B cell (primary cell): ENCODE data around the gene SCRN2. TPM values are rescaled to one million over a fixed set of nuclear protein-coding genes. Genes with fewer than 3 reads are reported as not detected.
A peak's percentile ranks its signal among the peaks of the same experiment; 100 is the strongest.

Experiments
- ATAC-seq: fragments of 200-7000 bp; cut with Tn5 transposase; one replicate; pipeline ENCODE4 v1.10.0; 2021; ENCODE audit warnings: low read depth, mild to moderate bottlenecking, moderate number of reproducible peaks, moderate library complexity
- CTCF ChIA-PET: fragments of 350-600 bp; sonication (Branson Sonifier 250); formaldehyde crosslinking; loops from one replicate; lab custom pipeline; 2021; ENCODE audit warnings: antibody characterized with exemption, inconsistent platforms; lab: Charles Lee
- POLR2A ChIA-PET: fragments of 350-600 bp; sonication (Branson Sonifier 250); formaldehyde crosslinking; loops from one replicate; lab custom pipeline; 2021; ENCODE audit warnings: antibody characterized with exemption; lab: Charles Lee
- DNase-seq: peaks from one replicate; pipeline ENCODE4 v3.0.0; 2013
- H2AFZ ChIP-seq: 2 replicates; pipeline ENCODE4 v1.6.1; 2012; ENCODE audit warnings: mild to moderate bottlenecking, low read depth, low read length; ENCODE audit not compliant: insufficient read depth, poor library complexity, severe bottlenecking
- H3K27ac ChIP-seq, 2 donors: 1 replicate in 1 of 2; 2 replicates in 1 of 2; pipeline ENCODE4 v1.5.1; 2012 to 2013; ENCODE audit warnings: low read length in 2 of 2, mild to moderate bottlenecking in 2 of 2, moderate library complexity in 1 of 2
- H3K27me3 ChIP-seq, 4 experiments: fragments of 200-600 bp in 1 of 4; sonication (generic) in 1 of 4; replicated peaks in 1 of 4; 1 replicate in 2 of 4; 2 replicates in 2 of 4; pipeline versions ENCODE4 v1.6.1 to v1.7.0; 2013 to 2016; ENCODE audit warnings: low read length in 3 of 4, mild to moderate bottlenecking in 2 of 4, mixed read lengths in 1 of 4, moderate library complexity in 1 of 4; ENCODE audit not compliant: insufficient read depth in 4 of 4, control insufficient read depth in 3 of 4; ENCODE audit errors: control extremely low read depth in 1 of 4
- H3K36me3 ChIP-seq, 2 experiments: replicated peaks in 1 of 2; 1 replicate in 1 of 2; 2 replicates in 1 of 2; pipeline versions ENCODE4 v1.6.1 to v1.7.1; 2013; ENCODE audit warnings: low read length in 1 of 2; ENCODE audit not compliant: insufficient read depth in 2 of 2, control insufficient read depth in 1 of 2; ENCODE audit errors: control extremely low read depth in 1 of 2, extremely low read depth in 1 of 2
- H3K4me1 ChIP-seq, 2 donors: fragments of 200-600 bp in 1 of 2; sonication (generic) in 1 of 2; 1 replicate in 1 of 2; 2 replicates in 1 of 2; pipeline versions ENCODE4 v1.5.1 to v1.6.1; 2013 to 2017; ENCODE audit warnings: low read length in 2 of 2; ENCODE audit not compliant: control insufficient read depth in 2 of 2, insufficient read depth in 2 of 2
- H3K4me2 ChIP-seq: replicated peaks from 2 replicates; pipeline ENCODE3; 2012; ENCODE audit warnings: mild to moderate bottlenecking, low read depth, low read length; ENCODE audit not compliant: poor library complexity, severe bottlenecking
- H3K4me3 ChIP-seq, 5 experiments: fragments of 200-600 bp in 1 of 5; sonication (generic) in 1 of 5; 1 replicate in 3 of 5; 2 replicates in 2 of 5; pipeline versions ENCODE4 v1.5.1 to v1.7.0; 2011 to 2016; ENCODE audit warnings: low read length in 4 of 5, mild to moderate bottlenecking in 4 of 5, low read depth in 2 of 5, control low read depth in 1 of 5, moderate library complexity in 1 of 5; ENCODE audit not compliant: insufficient read depth in 1 of 5; ENCODE audit errors: control extremely low read depth in 1 of 5, extremely low read depth in 1 of 5
- H3K79me2 ChIP-seq: fragments of 200-600 bp; sonication (generic); one replicate; pipeline ENCODE4 v1.6.0; 2016; ENCODE audit warnings: low read length; ENCODE audit not compliant: control insufficient read depth, insufficient read depth
- H3K9ac ChIP-seq: fragments of 200-600 bp; sonication (generic); 2 replicates; pipeline ENCODE4 v1.6.1; 2017; ENCODE audit warnings: mild to moderate bottlenecking, low read length, moderate library complexity
- H3K9me3 ChIP-seq, 3 donors: one replicate each; pipeline versions ENCODE4 v1.6.1 to v1.7.1; 2013; ENCODE audit warnings: low read length in 2 of 3; ENCODE audit not compliant: control insufficient read depth in 2 of 3, insufficient read depth in 1 of 3; ENCODE audit errors: control extremely low read depth in 1 of 3
- H4K20me1 ChIP-seq: 2 replicates; pipeline ENCODE4 v1.6.0; 2012; ENCODE audit warnings: mild to moderate bottlenecking, low read length; ENCODE audit not compliant: insufficient read depth, control insufficient read depth, poor library complexity, severe bottlenecking
- H3K27ac Mint-ChIP-seq: one replicate; pipeline ENCODE4 v1.8.0; 2021; ENCODE audit warnings: mixed read lengths
- H3K27me3 Mint-ChIP-seq: one replicate; pipeline ENCODE4 v1.8.0; 2021; ENCODE audit warnings: mixed read lengths
- H3K4me1 Mint-ChIP-seq: one replicate; pipeline ENCODE4 v1.8.0; 2021; ENCODE audit warnings: mixed read lengths
- H3K4me3 Mint-ChIP-seq: one replicate; pipeline ENCODE4 v1.8.0; 2021; ENCODE audit warnings: mixed read lengths
- H3K9me3 Mint-ChIP-seq: one replicate; pipeline ENCODE4 v1.8.0; 2022; ENCODE audit warnings: mixed read lengths; ENCODE audit not compliant: insufficient read depth
- CTCF ChIP-seq: fragments of 200-600 bp; IDR thresholded peaks from one replicate; pipeline ENCODE4 v1.8.0; 2022; ENCODE audit warnings: antibody characterized with exemption, mild to moderate bottlenecking
- EZH2 ChIP-seq: IDR thresholded peaks from 2 replicates; pipeline ENCODE4 v1.6.1; 2012; ENCODE audit warnings: borderline replicate concordance, low read depth, mild to moderate bottlenecking, moderate library complexity, low read length; ENCODE audit not compliant: insufficient read depth, poor library complexity, severe bottlenecking
- WGBS: methylation state at CpG from one replicate; pipeline ENCODE4 v1.1.5; 2013; ENCODE audit warnings: missing lambda C conversion rate; ENCODE audit not compliant: insufficient coverage; 5-methylcytosine and 5-hydroxymethylcytosine counted together
- intact Hi-C: fragments of 100-400 bp; cut with micrococcal nuclease; formaldehyde crosslinking; loops from one replicate; pipeline ENCODE4 v1.10.0; 2022
- polyA plus RNA-seq: library from polyadenylated mRNA; depleted of rRNA; stranded (reverse); fragments of >200 nt; gene quantifications from 2 replicates; pipeline ENCODE4 v1.2.3, GENCODE V29; 2012
- total RNA-seq, 2 donors: library from RNA; stranded (reverse); fragments of 120-200 nt in 1 of 2; gene quantifications; 1 replicate in 1 of 2; 2 replicates in 1 of 2; pipeline versions ENCODE4 v1.2.3 to v1.2.4, GENCODE V29; 2013 to 2022

The SCRN2 gene
- total and polyA plus RNA-seq, 2 donors (not counting 1 experiment from before 2014, with no cell fraction given) = 47.8 to 71.9 TPM

- Mint-ChIP-seq H3K4me3 (no peak overlapping the region), H3K27me3 (peaks cover 58% of the 10 kb centered on the region), H3K4me1 (peaks cover 9% of the 10 kb centered on the region), H3K9me3 (no peaks in the 10 kb centered on the region), H3K27ac (no peak overlapping the region)
- no CpG with 5 or more reads among the region's 1 CpG for WGBS
- Histone ChIP-seq H3K4me3 (no peak overlapping the region), H3K4me2 (no peak overlapping the region), H4K20me1 (no peaks in the 10 kb centered on the region), H2AFZ (no peak overlapping the region), H3K9ac (no peak overlapping the region), H3K79me2 (no peaks in the 10 kb centered on the region), H3K9me3 (no peaks in the 10 kb centered on the region), H3K27me3 (peaks cover 0 to 33% (median 26%) of the 10 kb centered on the region in 4 experiments), H3K27ac (no peak overlapping the region), H3K4me1 (peaks cover 10% of the 10 kb centered on the region in 2 donors), H3K36me3 (no peaks in the 10 kb centered on the region)
- no peak for TF ChIP-seq CTCF
- ATAC-seq = no peak
- ChIA-PET CTCF (interaction anchor here (0.6 kb wide), 1 partner anchor 281 kb away, joined by 3 read pairs; no protein-coding TSS in a partner anchor), POLR2A (no interaction called here)
- DNase-seq = no peak
- intact Hi-C loops = no loop called here
Measured at GRCh38 chr17:47792457-47792856, 48.6 kb downstream of the SCRN2 start.

GRCh38 chr17:47791025-47791424, 50.0 kb downstream of the SCRN2 start:
- Histone ChIP-seq H4K20me1 (no peaks in the 10 kb centered on the region), H3K27me3 (peaks cover 0 to 33% (median 26%) of the 10 kb centered on the region in 4 experiments), H3K27ac (no peak overlapping the region), H3K9ac (no peak overlapping the region), H2AFZ (no peak overlapping the region), H3K36me3 (no peaks in the 10 kb centered on the region), H3K4me2 (no peak overlapping the region), H3K4me1 (peaks cover 10% of the 10 kb centered on the region in 2 donors), H3K4me3 (no peak overlapping the region), H3K9me3 (no peaks in the 10 kb centered on the region), H3K79me2 (no peaks in the 10 kb centered on the region)
- POLR2A ChIA-PET = no interaction called here
- H3K27ac Mint-ChIP-seq = no peak overlapping the region
- DNase-seq (no peak), ATAC-seq (no peak)
- CTCF ChIA-PET = interaction anchor here (1.9 kb wide), 1 partner anchor 176 kb away, joined by 7 read pairs; no protein-coding TSS in a partner anchor
- WGBS = no CpG with 5 or more reads among the region's 3 CpGs
- H3K9me3 Mint-ChIP-seq = no peaks in the 10 kb centered on the region
- TF ChIP-seq CTCF (no peak), EZH2 (no peak)
- H3K27me3 Mint-ChIP-seq = peaks cover 59% of the 10 kb centered on the region
- peaks cover 9% of the 10 kb centered on the region for H3K4me1 Mint-ChIP-seq
- peak overlapping the region; percentile 55 for H3K4me3 Mint-ChIP-seq
- intact Hi-C loops = no loop called here
